H54 (cell line): ENCODE results near the gene KIR2DL4.
"Not testable (repeated sequence)": the region's sequence is repeated elsewhere in the genome, so short reads cannot be mapped to it uniquely, and the experiment has no call there.

ENCODE experiments used
- DNase-seq: peaks from one replicate; pipeline ENCODE4 v3.0.0; 2011; ENCODE audit warnings: low spot score, mixed read lengths; ENCODE audit not compliant: insufficient read length
- FAIRE-seq: peaks from 3 replicates; lab custom pipeline; 2011; peaks lifted over from hg19 to GRCh38; lab: Jason Lieb, UNC
- POLR2A ChIP-seq: IDR thresholded peaks from 2 replicates; pipeline ENCODE4 v1.6.1; 2011; ENCODE audit warnings: low read depth, mild to moderate bottlenecking, low read length

The KIR2DL4 gene

GRCh38 chr19:54850930-54851329 is 47.5 kb downstream of the KIR2DL4 start:
- DNase-seq (no peak), FAIRE-seq (no peak)
- no peak for TF ChIP-seq POLR2A

GRCh38 chr19:54851353-54851752 is 47.9 kb downstream of the KIR2DL4 start:
- TF ChIP-seq POLR2A, result no peak
- DNase-seq (no peak), FAIRE-seq (no peak)

- not testable (repeated sequence) for DNase-seq, FAIRE-seq
These were observed 51.8 kb downstream of the KIR2DL4 start for GRCh38 chr19:54855241-54855640.

- DNase-seq, FAIRE-seq: not testable (repeated sequence)
These were observed 55.1 kb downstream of the KIR2DL4 start for GRCh38 chr19:54858476-54858875.

GRCh38 chr19:54859421-54859820 is 56.0 kb downstream of the KIR2DL4 start:
- peak; percentile 44 for DNase-seq
- FAIRE-seq, result not testable (repeated sequence)

GRCh38 chr19:54863459-54863858 is 60.0 kb downstream of the KIR2DL4 start:
- FAIRE-seq, DNase-seq: not testable (repeated sequence)
